Ovary (tissue), 3 donors: ENCODE data around the gene CCDC149.

Source experiments
- EP300 ChIP-seq: sonication (generic); formaldehyde crosslinking; IDR thresholded peaks from one replicate; pipeline ENCODE4 v1.6.1; 2017; ENCODE audit warnings: antibody characterized with exemption
- POLR2A ChIP-seq: fragments of 450-650 bp; IDR thresholded peaks from one replicate; pipeline ENCODE4 v1.6.1; 2017; ENCODE audit warnings: antibody characterized with exemption, mild to moderate bottlenecking, moderate library complexity
- TF ChIP-seq, protein P1 (sequence below), 3 donors: fragments of 450-650 bp in 2 of 3; fragments of 200-600 bp in 1 of 3; IDR thresholded peaks; one replicate each; pipeline versions ENCODE4 v1.5.1 to v1.8.0; 2016 to 2022; ENCODE audit warnings: antibody characterized with exemption in 3 of 3, mild to moderate bottlenecking in 1 of 3
- donor health status: DM: no; HTN: no; CAD: no.

DNA sequence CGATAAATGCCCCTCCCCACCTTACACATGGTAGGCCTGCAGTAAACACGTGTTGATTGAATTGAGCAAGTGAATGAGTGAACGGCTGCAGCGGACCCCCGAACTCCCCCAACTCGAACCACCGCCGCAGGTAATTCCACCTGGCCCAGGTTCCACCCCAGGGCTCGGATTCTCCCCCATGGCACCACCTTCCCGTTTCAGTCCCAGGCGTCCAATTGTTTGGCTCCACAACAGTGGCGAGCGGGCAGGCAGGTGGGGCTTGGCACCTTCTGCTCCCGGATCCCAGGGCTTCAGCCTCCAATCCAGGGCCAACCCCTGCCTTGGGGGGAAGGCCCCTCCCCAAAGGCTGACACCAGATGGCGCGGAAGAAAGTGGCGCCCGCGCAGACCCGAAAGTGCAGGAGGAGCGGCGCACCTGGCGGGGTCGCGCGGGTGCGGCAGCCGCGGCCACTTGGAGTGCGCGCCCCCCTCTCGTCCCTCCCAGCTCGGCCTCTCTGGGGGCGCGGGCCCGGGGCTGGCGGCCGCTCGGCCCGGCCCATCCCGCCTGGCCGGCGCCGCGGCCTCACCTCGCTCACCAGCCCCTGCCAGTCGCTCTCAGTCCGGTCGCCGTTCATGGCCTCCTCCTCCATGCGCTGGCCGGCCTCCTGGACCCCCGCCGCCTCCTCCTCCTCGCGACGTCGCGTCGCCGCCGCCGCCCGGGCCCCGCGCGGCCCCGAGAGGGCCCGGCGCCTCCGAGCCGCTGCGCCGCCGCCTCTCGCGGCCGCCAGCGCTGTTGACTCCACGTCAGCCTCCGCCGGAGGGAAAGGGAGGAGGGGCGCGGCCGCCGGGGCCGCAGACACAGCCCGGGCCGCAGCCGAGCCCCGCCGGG is at the start of gene CCDC149:
- TF ChIP-seq, protein P1, sequence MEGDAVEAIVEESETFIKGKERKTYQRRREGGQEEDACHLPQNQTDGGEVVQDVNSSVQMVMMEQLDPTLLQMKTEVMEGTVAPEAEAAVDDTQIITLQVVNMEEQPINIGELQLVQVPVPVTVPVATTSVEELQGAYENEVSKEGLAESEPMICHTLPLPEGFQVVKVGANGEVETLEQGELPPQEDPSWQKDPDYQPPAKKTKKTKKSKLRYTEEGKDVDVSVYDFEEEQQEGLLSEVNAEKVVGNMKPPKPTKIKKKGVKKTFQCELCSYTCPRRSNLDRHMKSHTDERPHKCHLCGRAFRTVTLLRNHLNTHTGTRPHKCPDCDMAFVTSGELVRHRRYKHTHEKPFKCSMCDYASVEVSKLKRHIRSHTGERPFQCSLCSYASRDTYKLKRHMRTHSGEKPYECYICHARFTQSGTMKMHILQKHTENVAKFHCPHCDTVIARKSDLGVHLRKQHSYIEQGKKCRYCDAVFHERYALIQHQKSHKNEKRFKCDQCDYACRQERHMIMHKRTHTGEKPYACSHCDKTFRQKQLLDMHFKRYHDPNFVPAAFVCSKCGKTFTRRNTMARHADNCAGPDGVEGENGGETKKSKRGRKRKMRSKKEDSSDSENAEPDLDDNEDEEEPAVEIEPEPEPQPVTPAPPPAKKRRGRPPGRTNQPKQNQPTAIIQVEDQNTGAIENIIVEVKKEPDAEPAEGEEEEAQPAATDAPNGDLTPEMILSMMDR (IDR thresholded peaks at IDR 0.05) = no peak
- TF ChIP-seq POLR2A (no peak), EP300 (no peak)
